GM12878 (cell line): ENCODE results near the gene NOCT. TPM values are rescaled to one million over a fixed set of nuclear protein-coding genes. Genes with fewer than 3 reads are reported as not detected.
A peak's percentile ranks its signal among the peaks of the same experiment; 100 is the strongest.

Experiments used
- ATF3 ChIP-seq: IDR thresholded peaks from 2 replicates; pipeline ENCODE4 v1.6.1; 2011; ENCODE audit warnings: low read depth, mild to moderate bottlenecking, low read length, moderate library complexity, borderline replicate concordance; ENCODE audit errors: extremely low read depth
- BMI1 ChIP-seq: fragments of 450-650 bp; IDR thresholded peaks from 2 replicates; pipeline ENCODE4 v1.6.1; 2016; ENCODE audit warnings: mild to moderate bottlenecking, moderate library complexity, borderline replicate concordance
- EP300 ChIP-seq, 2 experiments: fragments of 150-350 bp in 1 of 2; IDR thresholded peaks; 2 replicates each; pipeline ENCODE4 v1.6.1; 2011 to 2012; ENCODE audit warnings: low read depth in 2 of 2, low read length in 2 of 2, borderline replicate concordance in 1 of 2, improper control_type of control experiment in 1 of 2, inconsistent platforms in 1 of 2; ENCODE audit not compliant: control insufficient read depth in 1 of 2
- GATAD2B ChIP-seq: fragments of 450-650 bp; conservative IDR thresholded peaks from 2 replicates; pipeline ENCODE4 v1.6.1; 2017; ENCODE audit warnings: low read depth, mild to moderate bottlenecking, moderate library complexity
- IRF3 ChIP-seq: fragments of 450-650 bp; IDR thresholded peaks from 2 replicates; pipeline ENCODE4 v1.6.1; 2014; ENCODE audit warnings: mild to moderate bottlenecking
- NBN ChIP-seq: fragments of 450-650 bp; IDR thresholded peaks from 2 replicates; pipeline ENCODE4 v1.6.1; 2016
- NFXL1 ChIP-seq: fragments of 450-650 bp; IDR thresholded peaks from 2 replicates; pipeline ENCODE4 v1.6.1; 2017; ENCODE audit warnings: antibody characterized with exemption, mild to moderate bottlenecking, borderline replicate concordance
- NFYA ChIP-seq: IDR thresholded peaks from 2 replicates; pipeline ENCODE4 v1.6.1; 2011; ENCODE audit warnings: low read depth, mild to moderate bottlenecking, low read length, improper control_type of control experiment, borderline replicate concordance
- POLR2AphosphoS2 ChIP-seq: IDR thresholded peaks from 2 replicates; pipeline ENCODE4 v1.6.1; 2011; ENCODE audit warnings: low read depth, mild to moderate bottlenecking, low read length, improper control_type of control experiment, moderate library complexity
- RAD21 ChIP-seq: IDR thresholded peaks from 2 replicates; pipeline ENCODE4 v1.6.1; 2011; ENCODE audit warnings: mild to moderate bottlenecking, low read depth, low read length, moderate library complexity; ENCODE audit not compliant: insufficient read depth
- RELA ChIP-seq: fragments of 450-650 bp; IDR thresholded peaks from 2 replicates; pipeline ENCODE4 v1.8.0; 2014; ENCODE audit warnings: borderline replicate concordance; ENCODE audit not compliant: partially characterized antibody
- RELB ChIP-seq: fragments of 450-650 bp; IDR thresholded peaks from 2 replicates; pipeline ENCODE4 v1.6.1; 2017; ENCODE audit warnings: low read depth, mild to moderate bottlenecking, moderate library complexity
- RFX5 ChIP-seq: IDR thresholded peaks from 2 replicates; pipeline ENCODE4 v1.6.1; 2011; ENCODE audit warnings: low read depth, low read length, improper control_type of control experiment
- SMARCA5 ChIP-seq: fragments of 450-650 bp; IDR thresholded peaks from 2 replicates; pipeline ENCODE4 v1.6.1; 2017; ENCODE audit warnings: mild to moderate bottlenecking
- SMC3 ChIP-seq: IDR thresholded peaks from 2 replicates; pipeline ENCODE4 v1.6.1; 2011; ENCODE audit warnings: low read length, improper control_type of control experiment, borderline replicate concordance
- SP1 ChIP-seq: IDR thresholded peaks from one replicate; pipeline ENCODE4 v1.6.1; 2011; ENCODE audit warnings: low read depth, low read length
- STAT3 ChIP-seq: IDR thresholded peaks from 2 replicates; pipeline ENCODE4 v1.6.1; 2011; ENCODE audit warnings: low read depth, low read length, improper control_type of control experiment
- TAF1 ChIP-seq: IDR thresholded peaks from 2 replicates; pipeline ENCODE4 v1.6.1; 2011; ENCODE audit warnings: mild to moderate bottlenecking, low read depth, low read length, borderline replicate concordance
- TARDBP ChIP-seq: IDR thresholded peaks from 2 replicates; pipeline ENCODE4 v1.6.1; 2016; ENCODE audit warnings: borderline replicate concordance
- TCF12 ChIP-seq: IDR thresholded peaks from 2 replicates; pipeline ENCODE4 v1.6.1; 2011; ENCODE audit warnings: low read depth, mild to moderate bottlenecking, low read length
- ZNF687 ChIP-seq: fragments of 450-650 bp; IDR thresholded peaks from 2 replicates; pipeline ENCODE4 v1.6.1; 2017; ENCODE audit warnings: mild to moderate bottlenecking, moderate library complexity
- polyA plus RNA-seq, 11 experiments: library from polyadenylated mRNA; depleted of rRNA in 4 of 11; unstranded in 6 of 11; stranded (reverse) in 5 of 11; fragments of >200 nt; fragmentation: Nextera tagmentation in 4 of 11; fragmentation: Illumina TruSeq in 1 of 11; extraction: Ambion mirVana in 4 of 11; extraction: Trizol in 1 of 11; gene quantifications; 1 replicate in 1 of 11; 2 replicates in 10 of 11; pipeline versions ENCODE4 v1.2.1 to v1.2.3, GENCODE V29; 2011 to 2016; ENCODE audit warnings: inconsistent platforms in 2 of 11, missing spikeins in 2 of 11, low read depth in 1 of 11
- total RNA-seq, 4 experiments: library from RNA; depleted of rRNA in 3 of 4; stranded (reverse); fragments of >200 nt in 3 of 4; fragmentation: Illumina TruSeq in 1 of 4; extraction: Trizol in 1 of 4; gene quantifications; 2 replicates each; pipeline versions ENCODE4 v1.2.1 to v1.2.3, GENCODE V29; 2013 to 2021

Gene NOCT
- total and polyA plus RNA-seq, 10 of the 15 experiments (the other 5 are each of a cell fraction or from before 2014, with no cell fraction given) = 1.4 to 17.6 (median 8.1) TPM

GRCh38 chr4:139082750-139083606 is 67.4 kb downstream of the NOCT start (continued):
- TF ChIP-seq TAF1 = peak; percentile 63; the same call in 1 of the 2 replicates
- TF ChIP-seq POLR2AphosphoS2 = peak; percentile 65; the same call in 1 of the 2 replicates
- TF ChIP-seq GATAD2B = peak; percentile 60
- TF ChIP-seq RAD21 = no peak
- TF ChIP-seq ZNF687 = peak; percentile 57; the same call in 1 of the 2 replicates
- TF ChIP-seq RELA = no peak
- TF ChIP-seq IRF3 = peak; percentile 82
- peak; percentile 16 to 28; a peak in 1 of 4 replicates for TF ChIP-seq EP300 (IDR thresholded peaks at IDR 0.05; ENCODE audit: borderline replicate concordance in 1 of 2, control insufficient read depth in 1 of 2, low read depth in 2 of 2, low read length in 2 of 2)
- no peak for TF ChIP-seq SMC3
- no peak for TF ChIP-seq NFXL1
- TF ChIP-seq STAT3 = no peak
- peak; percentile 72; the same call in 1 of the 2 replicates for TF ChIP-seq TCF12
- peak; percentile 77 for TF ChIP-seq NBN
- TF ChIP-seq TARDBP = peak; percentile 82; the same call in 1 of the 2 replicates
- no peak for TF ChIP-seq SMARCA5
- no peak for TF ChIP-seq BMI1
- 0 out of 2 replicates have a peak, but pooled peaks have one; percentile 59 for TF ChIP-seq RFX5
- TF ChIP-seq RELB = no peak; the same call in 1 of the 2 replicates
- TF ChIP-seq NFYA = peak; percentile 53; the same call in 1 of the 2 replicates
- peak; percentile 88 for TF ChIP-seq SP1
- TF ChIP-seq ATF3 = no peak
